MM.1S (cell line): ENCODE results near the gene COL5A2.

ENCODE experiments used
- CTCF ChIP-seq: fragments of 300-600 bp; sonication (generic); IDR thresholded peaks from 2 replicates; pipeline ENCODE4 v1.5.1; 2016; ENCODE audit warnings: antibody characterized with exemption, low read length, mixed read lengths
- EZH2phosphoT487 ChIP-seq: fragments of 300-600 bp; sonication (generic); IDR thresholded peaks from 2 replicates; pipeline ENCODE4 v1.6.1; 2018; ENCODE audit warnings: antibody characterized with exemption, low read length

GRCh38 chr2:189153619-189154018 lies 25.9 kb downstream of the COL5A2 start:
- TF ChIP-seq CTCF, result no peak
- TF ChIP-seq EZH2phosphoT487, result no peak
